Measurements from ENCODE around the gene MOGAT1.

The MOGAT1 gene

DNA sequence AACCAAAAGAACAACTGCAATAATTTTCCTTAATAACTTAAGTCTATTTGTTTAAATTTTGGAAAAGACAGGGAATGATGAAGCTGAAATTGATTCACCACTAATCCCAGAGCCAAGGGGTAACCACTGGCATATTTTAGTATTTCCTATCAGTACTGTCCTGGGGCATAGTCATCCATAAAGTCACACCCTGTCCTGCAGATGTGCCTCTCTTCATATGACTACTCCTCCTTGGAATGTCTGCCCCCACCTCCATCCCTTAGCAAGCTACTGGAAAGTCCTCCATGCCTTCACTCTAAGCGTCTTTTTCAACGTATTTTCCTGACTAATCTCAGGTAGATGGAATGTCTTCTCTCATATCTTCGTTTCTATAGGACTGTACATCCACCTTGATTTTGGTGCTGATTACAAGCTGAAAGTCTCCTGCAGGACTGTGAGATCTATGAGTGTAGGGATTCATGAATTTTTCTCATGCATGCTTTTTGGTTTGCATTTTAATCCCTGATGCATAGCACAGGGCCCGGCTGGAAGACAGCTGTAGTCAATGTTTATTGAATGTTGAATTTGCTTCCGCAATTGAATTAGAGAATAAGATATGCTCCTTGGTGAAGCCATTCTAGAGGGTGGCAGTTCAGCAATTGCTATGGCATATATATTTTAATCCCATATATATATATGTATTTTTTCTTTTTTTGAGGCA, 85.6 kb downstream of the MOGAT1 start:
- DNase-seq (ENCODE audit: low read depth, low spot score): no peak
- no peak overlapping the region for H3K4me3 ChIP-seq (ENCODE audit: low read length)

Measured in Jurkat, Clone E6-1 (cell line).